ENCODE data around the gene SLC24A2. TPM values are rescaled to one million over a fixed set of nuclear protein-coding genes. Genes with fewer than 3 reads are reported as not detected.

SLC24A2 gene
- total RNA-seq, 4 donors from 2014 or later = under 0.01 TPM; not detected in 3

GRCh38 chr9:19783500-19783899 lies 5.3 kb downstream of the SLC24A2 start:
- TF ChIP-seq CTCF (IDR thresholded peaks at IDR 0.05; ENCODE audit: low read depth) = no peak

GRCh38 chr9:19782005-19782404 lies 6.8 kb downstream of the SLC24A2 start:
- no peak for TF ChIP-seq CTCF (IDR thresholded peaks at IDR 0.05; ENCODE audit: low read depth)

GRCh38 chr9:19781240-19781639 lies 7.6 kb downstream of the SLC24A2 start:
- TF ChIP-seq CTCF (IDR thresholded peaks at IDR 0.05; ENCODE audit: low read depth) = no peak

GRCh38 chr9:19771446-19771845 lies 17.4 kb downstream of the SLC24A2 start:
- no peak for TF ChIP-seq CTCF (IDR thresholded peaks at IDR 0.05; ENCODE audit: low read depth)

GRCh38 chr9:19770973-19771372 lies 17.9 kb downstream of the SLC24A2 start:
- no peak for TF ChIP-seq CTCF (IDR thresholded peaks at IDR 0.05; ENCODE audit: low read depth)

GRCh38 chr9:19769213-19769612 lies 19.6 kb downstream of the SLC24A2 start:
- no peak for TF ChIP-seq CTCF (IDR thresholded peaks at IDR 0.05; ENCODE audit: low read depth)

- TF ChIP-seq CTCF (IDR thresholded peaks at IDR 0.05; ENCODE audit: low read depth) = no peak
These were observed 20.0 kb downstream of the SLC24A2 start for GRCh38 chr9:19768798-19769197.
